Ishikawa (cell line): ENCODE data around the gene GATC.

ENCODE experiments used
- CEBPB ChIP-seq: IDR thresholded peaks from 2 replicates; pipeline ENCODE4 v1.6.1; 2012
- MAX ChIP-seq: IDR thresholded peaks from 2 replicates; pipeline ENCODE4 v1.6.1; 2012
- REST ChIP-seq: IDR thresholded peaks from 2 replicates; pipeline ENCODE4 v1.6.1; 2012; ENCODE audit warnings: low read depth, mild to moderate bottlenecking
- TAF1 ChIP-seq: IDR thresholded peaks from 2 replicates; pipeline ENCODE4 v1.6.1; 2012; ENCODE audit warnings: low read depth, mild to moderate bottlenecking

- TF ChIP-seq TAF1 (no peak), REST (no peak), CEBPB (no peak), MAX (no peak)
These were observed 29.6 kb upstream of the GATC start for GRCh38 chr12:120416490-120417216.
